Loucy (cell line): ENCODE data around the gene KIF1B.

ENCODE experiments used
- H2AFZ ChIP-seq: fragments of 200-600 bp; sonication (generic); 2 replicates; pipeline ENCODE4 v1.6.0; 2016; ENCODE audit warnings: antibody characterized with exemption, mild to moderate bottlenecking, low read length, moderate library complexity
- H3F3A ChIP-seq: fragments of 200-600 bp; 2 replicates; pipeline ENCODE4 v1.6.0; 2016; ENCODE audit warnings: antibody characterized with exemption, low read depth, mild to moderate bottlenecking
- H3K27me3 ChIP-seq: fragments of 200-600 bp; sonication (generic); 2 replicates; pipeline ENCODE4 v1.6.1; 2014; ENCODE audit warnings: low read length, mild to moderate bottlenecking; ENCODE audit not compliant: insufficient read depth, poor library complexity, severe bottlenecking
- H3K36me3 ChIP-seq: fragments of 200-600 bp; sonication (generic); 2 replicates; pipeline ENCODE4 v1.6.1; 2016; ENCODE audit warnings: low read length; ENCODE audit not compliant: insufficient read depth
- H3K4me1 ChIP-seq: fragments of 200-600 bp; sonication (generic); 2 replicates; pipeline ENCODE4 v1.5.1; 2014; ENCODE audit warnings: low read length, mild to moderate bottlenecking; ENCODE audit not compliant: insufficient read depth, poor library complexity, severe bottlenecking
- H3K4me2 ChIP-seq: fragments of 200-600 bp; sonication (generic); 2 replicates; pipeline ENCODE4 v1.6.0; 2014; ENCODE audit warnings: antibody characterized with exemption, low read length, low read depth, mild to moderate bottlenecking; ENCODE audit not compliant: poor library complexity, severe bottlenecking
- H3K4me3 ChIP-seq: fragments of 200-600 bp; sonication (generic); 2 replicates; pipeline ENCODE4 v1.5.1; 2014; ENCODE audit warnings: low read length, mild to moderate bottlenecking, mixed read lengths; ENCODE audit not compliant: poor library complexity, severe bottlenecking
- H3K79me2 ChIP-seq: fragments of 200-600 bp; sonication (generic); 2 replicates; pipeline ENCODE4 v1.6.1; 2014; ENCODE audit warnings: low read length; ENCODE audit not compliant: insufficient read depth
- H3K9ac ChIP-seq: fragments of 200-600 bp; sonication (generic); 2 replicates; pipeline ENCODE4 v1.6.0; 2014; ENCODE audit warnings: mild to moderate bottlenecking, low read depth, low read length, moderate library complexity; ENCODE audit not compliant: poor library complexity, severe bottlenecking
- H3K9me2 ChIP-seq: fragments of 200-600 bp; sonication (generic); replicated peaks from 2 replicates; pipeline ENCODE4 v1.6.1; 2016; ENCODE audit warnings: low read depth, low read length, mixed read lengths
- H3K9me3 ChIP-seq: fragments of 200-600 bp; sonication (generic); 2 replicates; pipeline ENCODE4 v1.6.1; 2014; ENCODE audit warnings: mild to moderate bottlenecking, antibody characterized with exemption, low read length, low read depth; ENCODE audit not compliant: insufficient read depth
- H4K20me1 ChIP-seq: fragments of 200-600 bp; sonication (generic); 2 replicates; pipeline ENCODE4 v1.6.0; 2014; ENCODE audit warnings: antibody characterized with exemption, low read length, mild to moderate bottlenecking; ENCODE audit not compliant: insufficient read depth, poor library complexity, severe bottlenecking
- EZH2phosphoT487 ChIP-seq: fragments of 200-600 bp; IDR thresholded peaks from 2 replicates; pipeline ENCODE4 v1.6.1; 2018; ENCODE audit warnings: antibody characterized with exemption, mild to moderate bottlenecking, moderate library complexity, borderline replicate concordance
- TF ChIP-seq, protein P1 (sequence below): fragments of 200-600 bp; sonication (generic); conservative IDR thresholded peaks from 2 replicates; pipeline ENCODE4 v1.5.1; 2014; ENCODE audit warnings: mild to moderate bottlenecking, antibody characterized with exemption, low read length

Gene KIF1B

GRCh38 chr1:10325521-10325920 is 115.2 kb downstream of the KIF1B start:
- peaks cover 34% of the 10 kb centered on the region; the same call in 1 of the 2 replicates for H3K36me3 ChIP-seq
- no peaks in the 10 kb centered on the region for H3K79me2 ChIP-seq
- no peaks in the 10 kb centered on the region for H3K9me2 ChIP-seq
- H3K4me3 ChIP-seq: no peak overlapping the region
- H3K4me2 ChIP-seq: no peak overlapping the region
- H3K4me1 ChIP-seq: peaks cover 5% of the 10 kb centered on the region
- no peaks in the 10 kb centered on the region for H4K20me1 ChIP-seq
- H2AFZ ChIP-seq: no peak overlapping the region
- H3K9ac ChIP-seq: no peak overlapping the region
- H3F3A ChIP-seq: no peaks in the 10 kb centered on the region
- H3K9me3 ChIP-seq: no peaks in the 10 kb centered on the region
- H3K27me3 ChIP-seq: no peaks in the 10 kb centered on the region
- no peak for TF ChIP-seq EZH2phosphoT487
- TF ChIP-seq, protein P1, sequence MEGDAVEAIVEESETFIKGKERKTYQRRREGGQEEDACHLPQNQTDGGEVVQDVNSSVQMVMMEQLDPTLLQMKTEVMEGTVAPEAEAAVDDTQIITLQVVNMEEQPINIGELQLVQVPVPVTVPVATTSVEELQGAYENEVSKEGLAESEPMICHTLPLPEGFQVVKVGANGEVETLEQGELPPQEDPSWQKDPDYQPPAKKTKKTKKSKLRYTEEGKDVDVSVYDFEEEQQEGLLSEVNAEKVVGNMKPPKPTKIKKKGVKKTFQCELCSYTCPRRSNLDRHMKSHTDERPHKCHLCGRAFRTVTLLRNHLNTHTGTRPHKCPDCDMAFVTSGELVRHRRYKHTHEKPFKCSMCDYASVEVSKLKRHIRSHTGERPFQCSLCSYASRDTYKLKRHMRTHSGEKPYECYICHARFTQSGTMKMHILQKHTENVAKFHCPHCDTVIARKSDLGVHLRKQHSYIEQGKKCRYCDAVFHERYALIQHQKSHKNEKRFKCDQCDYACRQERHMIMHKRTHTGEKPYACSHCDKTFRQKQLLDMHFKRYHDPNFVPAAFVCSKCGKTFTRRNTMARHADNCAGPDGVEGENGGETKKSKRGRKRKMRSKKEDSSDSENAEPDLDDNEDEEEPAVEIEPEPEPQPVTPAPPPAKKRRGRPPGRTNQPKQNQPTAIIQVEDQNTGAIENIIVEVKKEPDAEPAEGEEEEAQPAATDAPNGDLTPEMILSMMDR: no peak

DNA sequence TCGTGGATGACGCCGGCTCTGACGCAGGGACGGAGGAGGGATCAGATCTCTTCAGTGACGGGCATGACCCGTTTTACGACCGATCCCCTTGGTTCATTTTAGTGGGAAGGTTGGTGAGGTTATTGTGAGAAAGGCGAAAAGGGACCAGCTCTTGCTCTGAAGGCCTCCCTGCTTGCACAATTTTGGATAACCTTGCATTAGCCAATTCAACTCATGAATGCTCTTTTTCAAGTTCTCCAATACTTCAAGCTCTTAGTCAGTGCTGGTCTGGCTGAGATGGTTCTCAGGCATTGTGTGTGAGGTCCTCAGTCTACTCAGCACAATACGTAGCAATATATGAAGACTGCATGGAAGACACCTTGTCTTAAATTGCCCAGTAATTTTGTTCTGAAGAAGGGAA is 115.9 kb downstream of the KIF1B start:
- Histone ChIP-seq H3F3A (no peaks in the 10 kb centered on the region), H3K36me3 (peaks cover 34% of the 10 kb centered on the region; the same call in 1 of the 2 replicates), H3K79me2 (no peaks in the 10 kb centered on the region), H3K9me3 (no peaks in the 10 kb centered on the region), H3K9ac (no peak overlapping the region), H3K4me2 (no peak overlapping the region), H4K20me1 (no peaks in the 10 kb centered on the region), H2AFZ (no peak overlapping the region), H3K9me2 (no peaks in the 10 kb centered on the region), H3K4me3 (no peak overlapping the region), H3K27me3 (no peaks in the 10 kb centered on the region), H3K4me1 (peaks cover 5% of the 10 kb centered on the region)
- TF ChIP-seq, protein P1: no peak
- no peak for TF ChIP-seq EZH2phosphoT487

GRCh38 chr1:10328180-10328963 is 118.0 kb downstream of the KIF1B start:
- Histone ChIP-seq H2AFZ (no peak overlapping the region), H3K9me3 (no peaks in the 10 kb centered on the region), H3K27me3 (no peaks in the 10 kb centered on the region), H3K4me3 (no peak overlapping the region), H3K4me2 (no peak overlapping the region), H3K9ac (no peak overlapping the region), H3K79me2 (no peaks in the 10 kb centered on the region), H3K4me1 (peaks cover 5% of the 10 kb centered on the region), H4K20me1 (no peaks in the 10 kb centered on the region), H3F3A (no peaks in the 10 kb centered on the region), H3K9me2 (no peaks in the 10 kb centered on the region), H3K36me3 (peaks cover 24% of the 10 kb centered on the region; the same call in 1 of the 2 replicates)
- no peak for TF ChIP-seq EZH2phosphoT487
- TF ChIP-seq, protein P1: no peak
